Keratinocyte (primary cell): Measurements from ENCODE around the gene LHFPL4. TPM values are rescaled to one million over a fixed set of nuclear protein-coding genes. Genes with fewer than 3 reads are reported as not detected.
A peak's percentile ranks its signal among the peaks of the same experiment; 100 is the strongest.

Experiments used
- DNase-seq: peaks from one replicate; pipeline ENCODE4 v3.0.0-alpha.2; 2011; ENCODE audit warnings: low read depth, missing footprints, low spot score
- FAIRE-seq: peaks from 2 replicates; lab custom pipeline; 2011; peaks lifted over from hg19 to GRCh38; lab: Jason Lieb, UNC
- H2AFZ ChIP-seq: 2 replicates; pipeline ENCODE4 v1.6.0; 2012; ENCODE audit warnings: low read length, control low read depth, inconsistent platforms; ENCODE audit not compliant: control insufficient read depth
- H3K27ac ChIP-seq: 2 replicates; pipeline ENCODE4 v1.5.1; 2011; ENCODE audit warnings: low read length; ENCODE audit not compliant: control insufficient read depth, insufficient read depth
- H3K27me3 ChIP-seq: 3 replicates; pipeline ENCODE4 v1.6.0; 2011; ENCODE audit warnings: low read length; ENCODE audit not compliant: control insufficient read depth, insufficient read depth; ENCODE audit errors: extremely low read depth
- H3K36me3 ChIP-seq, 2 experiments: 2 replicates in 1 of 2; 3 replicates in 1 of 2; pipeline ENCODE4 v1.5.1; 2011; ENCODE audit warnings: low read length in 2 of 2, mild to moderate bottlenecking in 1 of 2; ENCODE audit not compliant: control insufficient read depth in 2 of 2, insufficient read depth in 2 of 2; ENCODE audit errors: extremely low read depth in 1 of 2
- H3K4me1 ChIP-seq: 3 replicates; pipeline ENCODE4 v1.5.1; 2011; ENCODE audit warnings: low read length; ENCODE audit not compliant: control insufficient read depth, insufficient read depth; ENCODE audit errors: extremely low read depth
- H3K4me2 ChIP-seq: 3 replicates; pipeline ENCODE4 v1.6.0; 2011; ENCODE audit warnings: low read depth, low read length; ENCODE audit not compliant: control insufficient read depth, insufficient read depth; ENCODE audit errors: extremely low read depth
- H3K4me3 ChIP-seq, 3 experiments: fragments of 200-600 bp in 1 of 3; sonication (generic) in 1 of 3; 2 replicates in 2 of 3; 3 replicates in 1 of 3; pipeline ENCODE4 v1.5.1; 2011 to 2016; ENCODE audit warnings: low read length in 3 of 3, mild to moderate bottlenecking in 3 of 3, control low read depth in 2 of 3, inconsistent platforms in 1 of 3, low read depth in 1 of 3, mixed read lengths in 1 of 3, mixed run types in 1 of 3, moderate library complexity in 1 of 3; ENCODE audit not compliant: control insufficient read depth in 2 of 3, insufficient read depth in 2 of 3; ENCODE audit errors: extremely low read depth in 1 of 3
- H3K79me2 ChIP-seq: 2 replicates; pipeline ENCODE4 v1.6.0; 2012; ENCODE audit warnings: low read length; ENCODE audit not compliant: control insufficient read depth, insufficient read depth
- H3K9ac ChIP-seq: 3 replicates; pipeline ENCODE4 v1.6.0; 2011; ENCODE audit warnings: low read length; ENCODE audit not compliant: control insufficient read depth, insufficient read depth; ENCODE audit errors: extremely low read depth
- H3K9me1 ChIP-seq: 3 replicates; pipeline ENCODE4 v1.6.0; 2011; ENCODE audit warnings: low read length; ENCODE audit not compliant: control insufficient read depth, insufficient read depth; ENCODE audit errors: extremely low read depth
- H3K9me3 ChIP-seq: 2 replicates; pipeline ENCODE4 v1.5.1; 2012; ENCODE audit warnings: low read depth, low read length; ENCODE audit not compliant: control insufficient read depth
- H4K20me1 ChIP-seq: 3 replicates; pipeline ENCODE4 v1.6.0; 2011; ENCODE audit warnings: low read length; ENCODE audit not compliant: control insufficient read depth, insufficient read depth; ENCODE audit errors: extremely low read depth
- CTCF ChIP-seq, 3 experiments: IDR thresholded peaks in 1 of 3; conservative IDR thresholded peaks in 1 of 3; optimal IDR thresholded peaks in 1 of 3; 2 replicates in 2 of 3; 3 replicates in 1 of 3; pipeline versions ENCODE3 to v1.5.1; 2011; ENCODE audit warnings: low read length in 3 of 3, mild to moderate bottlenecking in 3 of 3, moderate library complexity in 2 of 3, control low read depth in 1 of 3, inconsistent platforms in 1 of 3; ENCODE audit not compliant: insufficient read depth in 2 of 3; ENCODE audit errors: extremely low read depth in 1 of 3
- EZH2 ChIP-seq: IDR thresholded peaks from one replicate; pipeline ENCODE4 v1.6.1; 2012; ENCODE audit warnings: inconsistent platforms, mild to moderate bottlenecking, low read length, moderate library complexity
- dilution Hi-C: fragments of 300-500 bp; cut with MboI; formaldehyde crosslinking; loops from one replicate; pipeline ENCODE4 v1.7.0; 2020; ENCODE audit warnings: low sequenced_read_pairs; ENCODE audit not compliant: extremely low pct_ligation_motif_present
- polyA plus RNA-seq, 5 experiments: library from polyadenylated mRNA; depleted of rRNA in 3 of 5; stranded (reverse) in 3 of 5; stranded (forward) in 1 of 5; unstranded in 1 of 5; fragments of >200 nt; gene quantifications; 1 replicate in 1 of 5; 2 replicates in 3 of 5; 3 replicates in 1 of 5; pipeline versions ENCODE4 v1.2.1 to v1.2.3, GENCODE V29; 2011 to 2012; ENCODE audit warnings: missing spikeins in 2 of 5, low read depth in 1 of 5, low replicate concordance in 1 of 5

LHFPL4 gene
- polyA plus RNA-seq, 1 donor (not counting 4 experiments of a cell fraction or from before 2014, with no cell fraction given) = not detected

- no peak overlapping the region for H3K4me3 ChIP-seq
- H3K4me2 ChIP-seq = no peak overlapping the region
- H3K9me3 ChIP-seq = no peaks in the 10 kb centered on the region
- H3K9me1 ChIP-seq = no peaks in the 10 kb centered on the region
- H3K4me1 ChIP-seq = peaks cover 10% of the 10 kb centered on the region
- H3K36me3 ChIP-seq = no peaks in the 10 kb centered on the region
- dilution Hi-C loops = no loop called here
- peaks cover 14% of the 10 kb centered on the region for H3K27me3 ChIP-seq
- TF ChIP-seq EZH2 = no peak
- peak; percentile 89 to 98 (median 91) for TF ChIP-seq CTCF (optimal IDR thresholded peaks at IDR 0.05 in 1 of 3, IDR thresholded peaks at IDR 0.05 in 1 of 3, conservative IDR thresholded peaks at IDR 0.05 in 1 of 3; ENCODE audit: extremely low read depth in 1 of 3, insufficient read depth in 2 of 3, low read length in 3 of 3)
- H3K79me2 ChIP-seq = no peaks in the 10 kb centered on the region
- no peak overlapping the region for H3K9ac ChIP-seq
- DNase-seq = peak; percentile 46
- peak; percentile 65 for FAIRE-seq
- H4K20me1 ChIP-seq = no peaks in the 10 kb centered on the region
- H3K27ac ChIP-seq = no peak overlapping the region
- H2AFZ ChIP-seq = no peak overlapping the region
Measured at GRCh38 chr3:9503283-9503682, 50.3 kb downstream of the LHFPL4 start.

GRCh38 chr3:9501226-9501625 lies 52.4 kb downstream of the LHFPL4 start:
- Histone ChIP-seq H3K79me2 (no peaks in the 10 kb centered on the region), H3K4me1 (peaks cover 20% of the 10 kb centered on the region), H3K9ac (no peak overlapping the region), H3K4me3 (no peak overlapping the region), H4K20me1 (no peaks in the 10 kb centered on the region), H3K27me3 (peaks cover 6% of the 10 kb centered on the region), H3K9me1 (no peaks in the 10 kb centered on the region), H2AFZ (no peak overlapping the region), H3K27ac (no peak overlapping the region), H3K4me2 (no peak overlapping the region), H3K36me3 (no peaks in the 10 kb centered on the region), H3K9me3 (no peaks in the 10 kb centered on the region)
- dilution Hi-C loops = no loop called here
- TF ChIP-seq EZH2 = no peak
- no peak for TF ChIP-seq CTCF (optimal IDR thresholded peaks at IDR 0.05 in 1 of 3, IDR thresholded peaks at IDR 0.05 in 1 of 3, conservative IDR thresholded peaks at IDR 0.05 in 1 of 3; ENCODE audit: extremely low read depth in 1 of 3, insufficient read depth in 2 of 3, low read length in 3 of 3)
- DNase-seq (no peak), FAIRE-seq (no peak)
